Ascending aorta (tissue), 2 donors: ENCODE measurements around the gene ATP9A. TPM values are rescaled to one million over a fixed set of nuclear protein-coding genes. Genes with fewer than 3 reads are reported as not detected.

Experiments
- DNase-seq, 2 donors: peaks; one replicate each; pipeline ENCODE4 v3.0.0-alpha.2; 2019; ENCODE audit warnings: low spot score in 2 of 2
- H3K27ac ChIP-seq, 2 donors: fragments of 200-600 bp; sonication (generic); one replicate each; pipeline ENCODE4 v1.5.1; 2016 to 2017; ENCODE audit warnings: mild to moderate bottlenecking in 1 of 2
- H3K27me3 ChIP-seq: fragments of 200-600 bp; sonication (generic); one replicate; pipeline ENCODE4 v1.5.1; 2017
- H3K36me3 ChIP-seq, 2 donors: fragments of 200-600 bp; sonication (generic); one replicate each; pipeline ENCODE4 v1.5.1; 2016
- H3K4me1 ChIP-seq, 2 donors: fragments of 200-600 bp; sonication (generic); one replicate each; pipeline ENCODE4 v1.5.1; 2016 to 2017; ENCODE audit warnings: mild to moderate bottlenecking in 1 of 2
- H3K4me3 ChIP-seq, 2 donors: fragments of 200-600 bp; sonication (generic); one replicate each; pipeline ENCODE4 v1.5.1; 2016 to 2017; ENCODE audit warnings: mild to moderate bottlenecking in 1 of 2
- H3K9me3 ChIP-seq, 2 donors: fragments of 200-600 bp; sonication (generic); one replicate each; pipeline ENCODE4 v1.5.1; 2016
- intact Hi-C: fragments of 100-400 bp; cut with DNase I; formaldehyde crosslinking; loops from one replicate; pipeline ENCODE4 v1.15.1; 2023
- total RNA-seq: library from RNA; depleted of rRNA; stranded (reverse); fragments of >200 nt; gene quantifications from one replicate; pipeline ENCODE4 v1.1.0, GENCODE V29; 2016
- TF ChIP-seq, protein P1 (sequence below), 3 experiments: fragments of 200-600 bp in 2 of 3; fragments of 450-650 bp in 1 of 3; sonication (generic) in 2 of 3; IDR thresholded peaks; one replicate each; pipeline ENCODE4 v1.5.1; 2016 to 2019; ENCODE audit warnings: antibody characterized with exemption in 3 of 3, mild to moderate bottlenecking in 1 of 3, moderate library complexity in 1 of 3

Gene ATP9A
- total RNA-seq, 1 donor from 2014 or later: 14.5 TPM

GRCh38 chr20:51609251-51609650, 158.9 kb downstream of the ATP9A start:
- Histone ChIP-seq H3K27ac (no peak overlapping the region), H3K4me3 (no peak overlapping the region), H3K9me3 (no peaks in the 10 kb centered on the region), H3K36me3 (peaks cover 48 to 68% of the 10 kb centered on the region in 2 donors), H3K4me1 (no peaks in the 10 kb centered on the region), H3K27me3 (no peaks in the 10 kb centered on the region)
- TF ChIP-seq, protein P1, sequence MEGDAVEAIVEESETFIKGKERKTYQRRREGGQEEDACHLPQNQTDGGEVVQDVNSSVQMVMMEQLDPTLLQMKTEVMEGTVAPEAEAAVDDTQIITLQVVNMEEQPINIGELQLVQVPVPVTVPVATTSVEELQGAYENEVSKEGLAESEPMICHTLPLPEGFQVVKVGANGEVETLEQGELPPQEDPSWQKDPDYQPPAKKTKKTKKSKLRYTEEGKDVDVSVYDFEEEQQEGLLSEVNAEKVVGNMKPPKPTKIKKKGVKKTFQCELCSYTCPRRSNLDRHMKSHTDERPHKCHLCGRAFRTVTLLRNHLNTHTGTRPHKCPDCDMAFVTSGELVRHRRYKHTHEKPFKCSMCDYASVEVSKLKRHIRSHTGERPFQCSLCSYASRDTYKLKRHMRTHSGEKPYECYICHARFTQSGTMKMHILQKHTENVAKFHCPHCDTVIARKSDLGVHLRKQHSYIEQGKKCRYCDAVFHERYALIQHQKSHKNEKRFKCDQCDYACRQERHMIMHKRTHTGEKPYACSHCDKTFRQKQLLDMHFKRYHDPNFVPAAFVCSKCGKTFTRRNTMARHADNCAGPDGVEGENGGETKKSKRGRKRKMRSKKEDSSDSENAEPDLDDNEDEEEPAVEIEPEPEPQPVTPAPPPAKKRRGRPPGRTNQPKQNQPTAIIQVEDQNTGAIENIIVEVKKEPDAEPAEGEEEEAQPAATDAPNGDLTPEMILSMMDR (IDR thresholded peaks at IDR 0.05): no peak
- intact Hi-C loops: no loop called here
- no peak for DNase-seq

DNA sequence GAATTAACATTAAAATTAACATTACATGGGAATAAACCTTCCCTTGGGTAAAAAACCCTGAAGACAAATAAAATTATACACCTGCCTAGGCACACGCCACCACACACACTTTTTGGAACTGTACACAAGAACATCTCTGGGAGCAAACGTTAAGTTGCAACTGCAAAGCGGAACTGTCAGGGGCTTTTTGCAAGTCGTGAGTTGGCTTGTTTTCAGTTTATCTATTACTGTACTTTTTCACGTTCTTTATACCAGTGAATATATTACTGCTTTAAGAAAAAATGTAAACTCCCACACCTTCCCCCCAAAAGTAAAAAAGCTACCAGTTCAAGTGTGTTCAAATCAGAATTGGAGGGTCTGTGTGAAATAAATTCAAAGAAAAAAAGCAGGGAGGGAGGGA, 160.1 kb downstream of the ATP9A start:
- no peak overlapping the region for H3K27ac ChIP-seq
- peaks cover 48 to 73% of the 10 kb centered on the region in 2 donors for H3K36me3 ChIP-seq
- no peaks in the 10 kb centered on the region for H3K27me3 ChIP-seq
- no peak overlapping the region for H3K4me3 ChIP-seq
- DNase-seq: no peak
- no peaks in the 10 kb centered on the region for H3K9me3 ChIP-seq
- intact Hi-C loops: no loop called here
- H3K4me1 ChIP-seq: no peaks in the 10 kb centered on the region
- TF ChIP-seq, protein P1 (IDR thresholded peaks at IDR 0.05): no peak

GRCh38 chr20:51607170-51607569, 161.0 kb downstream of the ATP9A start:
- H3K27ac ChIP-seq: no peak overlapping the region
- TF ChIP-seq, protein P1 (IDR thresholded peaks at IDR 0.05): no peak
- no peak for DNase-seq
- H3K9me3 ChIP-seq: no peaks in the 10 kb centered on the region
- H3K27me3 ChIP-seq: no peaks in the 10 kb centered on the region
- H3K4me1 ChIP-seq: no peaks in the 10 kb centered on the region
- H3K4me3 ChIP-seq: no peak overlapping the region
- intact Hi-C loops: no loop called here
- H3K36me3 ChIP-seq: peaks cover 43 to 66% of the 10 kb centered on the region in 2 donors

GRCh38 chr20:51604851-51605250, 163.3 kb downstream of the ATP9A start:
- Histone ChIP-seq H3K27me3 (no peaks in the 10 kb centered on the region), H3K4me3 (no peak overlapping the region), H3K36me3 (peaks cover 34 to 63% of the 10 kb centered on the region in 2 donors), H3K9me3 (no peaks in the 10 kb centered on the region), H3K27ac (no peak overlapping the region), H3K4me1 (no peaks in the 10 kb centered on the region)
- intact Hi-C loops: no loop called here
- DNase-seq: no peak
- TF ChIP-seq, protein P1 (IDR thresholded peaks at IDR 0.05): no peak

GRCh38 chr20:51602131-51602530, 166.1 kb downstream of the ATP9A start:
- no peaks in the 10 kb centered on the region for H3K27me3 ChIP-seq
- intact Hi-C loops: no loop called here
- H3K4me1 ChIP-seq: no peaks in the 10 kb centered on the region
- H3K27ac ChIP-seq: no peak overlapping the region
- H3K4me3 ChIP-seq: no peak overlapping the region
- peaks cover 21 to 62% of the 10 kb centered on the region in 2 donors for H3K36me3 ChIP-seq
- TF ChIP-seq, protein P1 (IDR thresholded peaks at IDR 0.05): no peak
- H3K9me3 ChIP-seq: no peaks in the 10 kb centered on the region
- no peak for DNase-seq

GRCh38 chr20:51600950-51601349, 167.2 kb downstream of the ATP9A start:
- Histone ChIP-seq H3K27ac (no peak overlapping the region), H3K9me3 (no peaks in the 10 kb centered on the region), H3K4me3 (no peak overlapping the region), H3K36me3 (peaks cover 20 to 60% of the 10 kb centered on the region in 2 donors), H3K27me3 (no peaks in the 10 kb centered on the region), H3K4me1 (no peaks in the 10 kb centered on the region)
- TF ChIP-seq, protein P1 (IDR thresholded peaks at IDR 0.05): no peak
- intact Hi-C loops: no loop called here
- no peak for DNase-seq
